ENCODE results near the gene IRS4. TPM values are rescaled to one million over a fixed set of nuclear protein-coding genes. Genes with fewer than 3 reads are reported as not detected.

IRS4 gene
- polyA plus RNA-seq (ENCODE audit: insufficient read length) = 1.6 TPM
- long read RNA-seq, donor 1, partial matches to known transcripts = 0 of 1 reads
- long read RNA-seq, donor 1, other reads (novel, unspliced or antisense) = 0 of 1 reads
- long read RNA-seq, donor 2, partial matches to known transcripts = 0 of 3 reads
- long read RNA-seq, donor 2, other reads (novel, unspliced or antisense) = 0 of 3 reads
- long read RNA-seq, donor 3, partial matches to known transcripts = 0 of 2 reads
- long read RNA-seq, donor 3, other reads (novel, unspliced or antisense) = 0 of 2 reads
- long read RNA-seq, donor 4 = 0 reads
- long read RNA-seq, donor 5, partial matches to known transcripts = 0 of 1 reads
- long read RNA-seq, donor 5, other reads (novel, unspliced or antisense) = 0 of 1 reads
- long read RNA-seq, donor 6, partial matches to known transcripts = 0 of 3 reads
- long read RNA-seq, donor 6, other reads (novel, unspliced or antisense) = 0 of 3 reads
- long read RNA-seq, donor 7, partial matches to known transcripts = 0 of 3 reads
- long read RNA-seq, donor 7, other reads (novel, unspliced or antisense) = 0 of 3 reads
- long read RNA-seq, donor 8 = 0 reads

DNA sequence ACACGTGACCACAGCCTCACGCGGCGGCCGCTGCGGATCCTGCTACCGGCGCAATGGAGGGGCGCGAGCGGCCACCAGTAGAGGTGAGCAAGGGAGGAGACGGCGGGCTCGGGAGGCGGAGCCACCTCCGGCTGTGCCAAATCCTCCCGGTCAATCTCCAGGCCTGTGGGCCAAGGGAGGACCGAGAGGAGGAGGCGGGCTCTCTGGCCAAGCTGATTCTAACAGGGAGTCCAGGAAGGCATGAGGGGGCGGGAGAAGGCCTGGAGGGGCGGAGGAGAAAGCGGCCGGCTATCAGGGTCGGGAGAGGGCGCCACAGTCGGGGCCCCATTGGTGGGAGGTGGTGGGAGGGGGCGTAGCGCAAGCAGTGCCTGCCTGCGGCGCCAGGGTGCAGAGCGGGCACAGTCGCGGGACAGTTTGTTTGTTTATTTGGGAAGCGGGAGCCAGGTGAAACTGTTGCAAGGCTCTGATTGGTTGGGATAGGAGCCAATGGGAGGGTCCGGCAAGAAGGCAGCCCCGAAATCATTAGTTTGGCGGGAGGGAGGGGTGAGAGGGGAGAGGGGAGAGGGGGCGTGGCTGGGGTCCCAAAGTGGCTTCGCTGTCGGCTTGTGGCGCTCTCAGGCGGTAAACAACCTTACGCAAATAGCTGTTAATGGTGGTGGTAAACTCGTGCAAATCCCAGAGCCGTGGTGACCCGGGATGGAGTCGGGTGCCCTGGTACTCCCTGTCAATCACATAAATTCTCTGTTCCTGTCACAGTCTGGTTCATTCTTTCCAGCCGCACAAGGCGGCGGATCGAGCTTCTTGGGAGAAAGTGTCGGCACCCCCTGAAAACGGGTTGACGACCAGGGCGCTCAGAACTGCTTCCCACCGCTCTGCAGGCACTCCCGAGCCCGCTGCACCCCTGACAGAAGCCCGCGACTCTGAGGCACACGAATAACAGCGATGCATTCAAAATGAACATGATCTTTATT lies at the start of gene IRS4:
Gene IRS4 (minus strand): TSS at position 55 of the 971 bp plus-strand sequence.
- peak; percentile 65 for DNase-seq

DNA sequence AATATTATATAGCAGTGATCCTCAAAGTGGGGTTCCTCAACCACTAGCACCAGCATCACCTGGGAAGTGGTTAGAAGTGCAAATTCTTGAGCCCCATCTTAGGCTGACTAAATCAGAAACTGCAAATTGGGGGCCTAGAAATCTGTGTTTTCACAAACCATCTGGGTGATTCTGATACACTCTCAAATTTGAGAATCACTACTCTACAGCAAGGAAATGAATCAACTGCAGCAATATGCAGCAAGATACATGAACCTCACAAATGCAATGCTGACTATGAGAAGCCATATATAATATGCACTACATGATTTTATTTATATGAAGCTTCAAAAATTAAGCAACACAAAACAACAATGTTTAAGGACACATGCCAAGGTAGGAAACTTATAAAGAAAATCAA lies 36.2 kb upstream of the IRS4 start:
- DNase-seq = no peak

DNA sequence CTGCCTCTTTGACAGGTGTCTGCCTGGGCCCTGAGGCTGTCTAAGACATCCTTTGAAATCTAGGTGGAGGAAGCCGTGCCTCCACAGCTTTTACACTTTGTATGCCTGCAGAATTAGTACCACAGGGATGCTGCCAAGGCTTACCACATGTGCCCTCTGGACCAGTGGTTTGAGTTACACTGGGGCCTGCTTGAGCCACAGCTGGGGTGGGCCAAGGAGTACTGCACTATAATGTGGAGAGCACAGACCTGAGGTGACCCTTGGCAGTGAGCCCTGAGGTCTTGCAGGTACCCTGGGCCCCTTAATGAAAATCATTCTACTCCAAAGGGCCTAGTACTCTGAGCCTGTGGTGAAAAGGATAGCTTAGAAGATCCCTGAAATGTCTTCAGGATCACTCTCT lies 27.2 kb upstream of the IRS4 start:
- no peak for DNase-seq

DNA sequence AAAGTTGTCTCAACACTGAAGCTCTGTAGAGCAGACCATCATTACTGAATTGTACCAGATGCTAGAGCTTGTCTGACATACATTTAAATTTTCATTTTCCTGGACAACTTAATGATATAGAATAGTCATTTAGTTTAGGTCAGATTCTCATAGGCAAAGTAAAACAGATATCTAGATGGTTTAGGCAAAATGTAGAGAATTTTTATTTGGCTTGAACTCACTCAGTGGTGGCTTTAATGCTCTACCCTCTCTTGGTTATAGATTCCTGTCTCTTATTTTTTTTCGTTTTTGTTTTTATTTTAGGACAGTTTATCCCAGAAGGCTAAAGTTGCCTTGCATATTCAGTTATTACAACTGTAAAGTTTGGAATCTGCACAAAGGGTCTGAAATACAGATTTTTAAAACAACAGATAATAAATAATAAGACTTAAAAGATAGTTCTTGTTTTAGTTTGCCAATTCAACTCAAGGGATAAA lies 4.0 kb upstream of the IRS4 start:
- no peak for DNase-seq

DNA sequence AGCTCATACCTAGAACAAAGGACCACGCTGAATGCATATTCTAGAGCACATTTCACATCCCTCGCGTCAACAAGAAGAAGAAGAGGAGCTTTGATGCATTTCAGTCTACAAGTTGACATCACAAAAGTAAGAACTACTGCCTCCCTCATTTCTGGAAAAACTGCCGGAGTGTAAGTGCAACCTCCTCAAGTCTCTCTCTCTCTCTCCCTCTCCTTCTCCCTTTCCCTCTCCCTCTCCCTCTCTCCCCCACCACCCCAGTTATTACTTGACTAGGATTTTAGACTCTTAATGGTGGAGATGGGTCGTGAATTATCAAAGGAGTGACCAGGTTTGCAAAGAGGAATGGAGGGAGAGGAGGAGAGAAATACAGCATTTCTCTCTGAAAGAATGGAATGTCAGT lies 1.4 kb upstream of the IRS4 start:
- DNase-seq = no peak

DNA sequence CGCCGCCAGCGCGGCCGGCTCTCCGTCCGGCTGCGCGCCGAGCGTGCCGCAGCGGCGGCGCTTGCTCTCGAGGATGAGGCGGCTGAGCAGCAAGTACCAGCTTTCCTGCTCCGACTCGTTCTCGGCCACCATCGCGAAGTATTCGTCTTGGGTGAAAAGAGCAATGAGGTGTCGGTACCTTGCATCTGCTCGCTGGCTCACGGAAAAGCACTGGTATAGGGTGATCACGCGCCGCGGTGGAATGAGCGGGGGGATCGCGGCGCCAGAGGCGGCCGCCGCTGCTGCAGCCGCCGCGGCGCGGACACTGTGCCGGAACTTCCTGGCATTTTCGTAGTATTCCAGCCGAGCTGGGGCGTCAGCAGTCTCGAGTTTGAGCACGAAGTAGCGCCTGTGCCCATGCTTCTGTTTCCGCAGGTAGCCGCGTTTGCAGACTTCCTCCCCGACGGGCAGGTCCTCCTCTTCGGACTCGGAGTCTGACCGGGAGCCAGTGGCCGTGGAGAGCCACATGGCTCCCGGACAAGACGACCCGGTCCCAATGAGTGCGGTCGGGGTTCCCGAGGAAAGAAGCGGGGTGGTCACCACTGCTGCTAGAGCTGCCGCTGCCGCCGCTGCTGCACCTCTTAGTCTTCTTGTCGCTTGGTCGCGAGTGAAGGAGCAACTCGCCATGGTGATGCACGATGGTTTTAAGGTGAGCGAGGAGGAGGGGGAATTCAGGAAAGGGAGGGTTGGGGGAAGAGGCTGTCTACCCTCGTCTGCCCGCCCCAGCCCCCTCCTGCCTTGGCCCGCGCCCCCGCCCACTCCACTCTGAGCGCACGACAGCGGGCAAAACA lies 469 bp downstream of the IRS4 start:
- DNase-seq = no peak

DNA sequence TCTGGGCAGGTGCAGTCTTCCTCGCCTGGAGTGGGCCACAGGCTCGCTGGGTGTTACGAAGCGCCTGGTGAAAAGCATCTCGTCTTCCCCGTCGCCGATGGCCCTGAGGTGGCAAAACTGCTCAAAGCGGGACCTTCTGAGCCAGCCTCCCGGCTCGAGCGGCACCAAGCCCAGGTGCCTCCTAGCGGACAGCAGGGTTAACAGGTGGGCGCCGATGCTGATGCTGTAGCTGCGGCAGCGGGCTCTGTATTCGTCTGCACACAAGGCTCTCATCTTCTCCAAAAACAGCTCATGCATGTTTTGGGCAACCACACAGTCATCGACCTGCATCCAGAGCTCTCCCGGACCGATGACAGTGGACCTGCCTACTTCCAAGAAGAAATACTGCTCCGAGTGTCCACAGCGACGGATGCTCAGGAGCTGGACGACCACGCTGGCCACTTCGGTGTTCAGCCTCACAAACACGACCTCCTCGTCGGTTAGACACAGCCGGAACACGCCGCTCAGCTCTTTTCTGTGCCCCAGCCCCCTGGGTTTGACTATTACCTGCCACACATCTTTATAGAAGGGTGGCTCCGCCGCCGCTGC lies 1.2 kb downstream of the IRS4 start:
- no peak for DNase-seq

DNA sequence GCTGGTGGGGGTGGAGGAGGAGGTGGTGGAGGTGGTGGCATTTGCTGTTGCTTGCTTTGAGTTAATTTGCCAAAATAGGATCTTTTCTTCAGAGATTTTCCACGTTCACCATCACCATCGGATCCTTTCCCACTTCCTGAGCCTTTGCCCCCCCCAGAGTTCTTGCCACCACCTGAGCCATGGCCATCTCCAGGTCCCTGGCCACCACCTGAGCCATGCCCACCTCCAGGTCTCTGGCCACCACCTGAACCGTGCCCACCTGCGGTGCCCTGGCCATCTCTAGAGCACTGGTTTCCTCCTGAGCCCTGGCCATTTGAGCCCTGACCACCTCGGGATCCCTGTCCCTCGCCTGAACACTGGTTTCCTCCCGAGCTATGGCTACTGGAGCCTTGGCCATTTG lies 1.9 kb downstream of the IRS4 start:
- no peak for DNase-seq

DNA sequence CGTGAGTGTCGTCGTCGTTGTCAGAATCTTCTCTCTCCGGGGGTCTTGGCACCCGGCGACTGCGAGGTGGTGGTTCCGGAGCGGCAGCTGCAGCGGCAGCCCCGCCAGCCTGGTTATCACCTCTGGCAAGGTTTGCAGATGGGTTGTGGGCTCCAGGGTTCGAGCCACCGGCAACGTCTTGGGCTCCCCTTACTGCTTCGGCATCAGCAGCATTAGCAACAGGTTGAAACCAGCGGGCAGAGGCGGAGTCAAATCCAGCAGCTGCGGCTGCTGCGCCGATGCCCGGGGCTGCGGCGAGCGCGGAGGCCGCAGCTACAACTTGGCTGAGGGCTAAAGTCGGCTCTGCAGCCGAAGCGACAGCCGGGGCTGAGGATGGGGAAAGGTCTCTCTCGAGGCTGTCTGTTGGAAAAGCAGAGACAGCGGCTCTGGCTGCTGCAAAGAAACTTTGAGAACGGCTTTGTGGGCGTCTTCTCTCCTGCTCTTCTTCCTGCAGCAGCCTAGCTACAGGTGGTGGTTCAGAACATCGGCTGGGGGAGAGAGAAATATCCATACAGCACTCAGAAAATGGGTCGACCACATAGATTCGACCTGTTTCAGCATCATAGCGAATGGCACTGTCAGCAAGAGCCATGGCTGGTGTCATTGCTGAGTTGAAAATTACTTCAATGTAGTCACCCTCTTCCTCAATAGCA lies 3.6 kb downstream of the IRS4 start:
- DNase-seq = no peak

DNA sequence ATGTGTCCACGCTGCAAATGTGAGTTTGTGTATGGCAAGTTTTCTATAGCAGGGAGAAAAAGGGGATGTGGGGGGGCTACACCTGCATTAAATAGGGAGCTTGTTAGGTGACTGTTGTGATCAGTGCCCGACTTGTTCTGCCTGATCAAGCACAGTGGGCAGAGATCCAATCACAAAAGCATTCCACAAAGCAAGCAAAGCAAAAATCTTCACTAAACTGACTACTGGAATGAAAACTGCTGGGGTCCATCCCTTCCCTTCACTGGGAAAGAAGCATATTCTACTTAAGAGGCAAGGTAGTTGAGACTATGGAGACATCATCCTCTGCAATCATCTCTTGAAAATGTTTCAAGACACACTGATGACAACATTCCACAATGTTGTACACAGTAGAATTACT lies 5.2 kb downstream of the IRS4 start:
- no peak for DNase-seq

DNA sequence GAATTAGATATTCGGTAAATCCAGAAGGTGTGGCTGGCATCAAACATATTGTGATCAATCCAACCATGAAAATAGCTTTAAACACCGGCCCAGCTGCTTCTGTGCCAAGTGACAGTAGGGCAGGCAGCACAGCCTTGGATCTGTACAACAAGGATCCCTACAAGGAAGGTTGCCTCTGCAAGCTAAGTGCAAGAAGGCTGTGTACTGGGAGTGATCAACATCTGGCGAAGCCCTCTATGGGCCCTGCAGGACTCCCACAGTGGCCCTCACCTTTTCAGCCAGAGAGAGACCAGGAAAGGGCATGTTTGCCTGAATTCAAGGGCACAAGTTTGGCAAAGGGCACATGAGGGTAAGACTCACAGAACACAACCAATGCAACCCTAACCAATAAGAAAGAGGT lies 9.6 kb downstream of the IRS4 start:
- no peak for DNase-seq

DNA sequence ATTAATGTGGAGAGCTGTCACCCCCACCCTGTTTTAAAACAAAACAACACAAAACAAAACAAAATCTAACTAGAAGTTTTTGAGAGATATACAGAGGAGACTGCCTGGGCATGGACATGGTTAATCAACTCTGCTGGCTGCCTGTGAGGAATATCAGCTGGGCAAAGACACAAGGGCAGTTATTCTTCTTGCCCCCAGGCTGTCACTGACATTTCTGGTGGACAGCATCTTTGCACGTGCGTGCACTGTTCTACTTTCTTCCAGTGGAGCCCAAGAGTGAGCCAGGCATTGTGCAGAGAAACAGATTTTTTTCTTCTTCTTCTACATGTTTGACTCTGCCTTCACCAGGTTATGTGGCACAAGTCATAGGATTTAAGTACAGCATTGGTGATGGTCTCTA lies 13.8 kb downstream of the IRS4 start:
- DNase-seq = no peak

DNA sequence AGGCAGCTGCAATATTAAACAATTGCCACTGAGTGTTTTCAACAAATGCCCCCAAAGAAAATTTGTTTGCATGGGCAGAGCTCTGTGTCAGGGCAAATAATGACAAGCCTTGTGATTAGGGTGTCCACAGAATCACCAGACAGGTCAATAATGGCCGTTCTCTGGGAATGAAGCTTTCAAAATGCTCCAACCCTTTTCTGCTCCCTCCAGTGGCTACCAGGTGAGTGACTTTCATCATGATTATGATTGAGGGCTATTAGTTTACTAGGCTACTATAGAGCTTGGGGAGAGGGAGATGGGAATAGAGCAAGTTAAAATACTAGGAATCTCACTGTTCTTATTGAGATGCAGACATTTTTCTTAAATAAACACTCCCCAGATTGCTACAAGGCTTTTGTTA lies 23.5 kb downstream of the IRS4 start:
- DNase-seq = no peak

DNA sequence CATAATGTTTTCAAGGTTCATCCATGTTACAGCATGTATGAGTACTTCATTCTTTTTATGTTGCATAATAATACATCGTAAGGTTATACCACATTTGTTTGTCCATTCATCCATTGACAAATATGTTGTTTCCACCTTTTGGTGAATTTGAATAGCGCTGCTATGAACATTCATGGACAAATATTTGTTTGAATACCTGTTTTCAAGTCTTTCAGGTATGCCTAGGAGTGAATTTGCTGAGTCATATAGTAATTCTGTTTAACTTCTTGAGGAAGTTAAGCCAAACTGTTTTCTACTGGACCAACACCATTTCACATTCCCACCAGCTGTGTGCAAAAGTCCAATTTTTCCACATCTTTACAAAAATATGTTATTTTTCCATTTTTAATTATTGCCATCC lies 31.5 kb downstream of the IRS4 start:
- DNase-seq = no peak

DNA sequence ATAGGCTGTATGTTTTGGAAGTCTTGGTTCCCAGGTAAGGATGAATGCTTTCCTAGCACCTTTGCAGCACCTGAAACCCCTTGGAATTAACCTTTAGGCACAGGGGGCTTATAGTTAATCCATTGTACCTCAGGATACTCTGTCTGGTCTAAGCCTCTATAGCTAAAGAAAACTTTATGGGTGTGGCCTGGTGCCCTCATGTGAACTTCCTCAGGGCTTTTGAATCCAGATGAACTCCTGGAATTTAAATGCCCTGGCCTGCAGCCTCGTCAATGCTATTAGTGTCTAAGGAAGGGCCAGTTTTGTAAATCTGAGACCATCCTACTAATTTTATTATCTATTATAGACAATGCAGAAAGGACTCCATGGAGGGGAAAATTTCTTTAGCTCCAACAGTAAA lies 33.8 kb downstream of the IRS4 start:
- DNase-seq = no peak

DNA sequence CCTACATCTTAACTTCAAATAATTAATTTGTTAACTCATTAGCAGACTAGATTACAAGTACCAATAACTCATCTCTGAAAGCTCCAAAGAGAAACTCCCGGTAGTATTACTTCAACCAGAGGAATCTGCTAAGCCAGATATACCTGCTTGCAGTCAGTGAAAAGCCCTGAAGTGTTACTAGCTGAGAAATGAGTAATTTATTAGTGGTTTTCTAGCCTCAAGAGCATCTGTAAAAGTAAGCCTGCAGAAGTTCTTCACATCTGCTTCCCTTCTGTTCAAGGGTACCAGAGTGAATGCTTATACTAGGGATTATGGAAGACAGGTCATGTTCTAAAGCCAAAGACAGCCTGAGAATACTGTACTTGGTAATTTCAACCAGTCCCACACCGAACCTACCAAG lies 34.7 kb downstream of the IRS4 start:
- no peak for DNase-seq

DNA sequence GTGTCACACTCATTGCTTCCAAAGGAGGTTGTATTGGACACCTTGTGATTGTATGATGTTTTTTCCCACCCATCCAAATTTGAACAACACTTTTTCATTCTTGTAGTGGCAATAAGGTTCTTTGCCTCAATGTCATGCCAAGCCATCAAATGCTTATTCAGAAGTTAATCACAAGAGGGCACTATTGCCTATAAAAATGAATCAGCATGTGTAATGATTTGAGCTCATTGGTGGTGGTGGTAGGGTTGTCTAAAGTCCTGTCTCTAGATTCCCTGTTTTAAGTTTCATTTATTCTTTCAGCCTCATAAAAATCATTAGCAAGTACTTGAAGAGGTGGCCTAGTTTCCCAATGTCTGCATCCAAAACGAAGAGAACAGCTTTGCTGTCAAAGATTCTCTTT lies 37.0 kb downstream of the IRS4 start:
- peak; percentile 25 for DNase-seq

DNA sequence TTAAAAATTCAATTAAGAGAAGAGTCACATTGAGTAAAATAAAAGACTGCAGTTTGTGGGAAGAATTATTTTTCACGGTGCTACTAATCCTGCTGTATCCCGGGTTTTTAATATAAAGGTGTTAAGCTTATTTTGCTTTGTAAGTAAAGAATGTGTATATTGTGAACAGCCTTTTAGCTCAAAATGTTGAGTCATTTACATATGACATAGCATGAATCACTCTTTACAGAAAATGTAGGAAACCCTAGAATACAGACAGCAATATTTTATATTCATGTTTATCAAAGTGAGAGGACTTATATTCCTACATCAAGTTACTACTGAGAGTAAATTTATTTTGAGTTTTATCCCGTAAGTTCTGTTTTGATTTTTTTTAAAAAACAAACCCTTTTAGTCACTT lies 39.7 kb downstream of the IRS4 start:
- no peak for DNase-seq

All from left kidney (tissue), 8 donors.